Stimulated activated CD4-positive, alpha-beta T cell treated with anti-CD3 and anti-CD28 coated beads, Interleukin-1b, Interleukin-23, amount 100 ng/mL, for 48 hours (primary cell): Measurements from ENCODE around the gene S100PBP.
A peak's percentile ranks its signal among the peaks of the same experiment; 100 is the strongest.

Source experiments
- DNase-seq: peaks from one replicate; pipeline ENCODE4 v3.0.0-alpha.2; 2020

Gene S100PBP

DNA sequence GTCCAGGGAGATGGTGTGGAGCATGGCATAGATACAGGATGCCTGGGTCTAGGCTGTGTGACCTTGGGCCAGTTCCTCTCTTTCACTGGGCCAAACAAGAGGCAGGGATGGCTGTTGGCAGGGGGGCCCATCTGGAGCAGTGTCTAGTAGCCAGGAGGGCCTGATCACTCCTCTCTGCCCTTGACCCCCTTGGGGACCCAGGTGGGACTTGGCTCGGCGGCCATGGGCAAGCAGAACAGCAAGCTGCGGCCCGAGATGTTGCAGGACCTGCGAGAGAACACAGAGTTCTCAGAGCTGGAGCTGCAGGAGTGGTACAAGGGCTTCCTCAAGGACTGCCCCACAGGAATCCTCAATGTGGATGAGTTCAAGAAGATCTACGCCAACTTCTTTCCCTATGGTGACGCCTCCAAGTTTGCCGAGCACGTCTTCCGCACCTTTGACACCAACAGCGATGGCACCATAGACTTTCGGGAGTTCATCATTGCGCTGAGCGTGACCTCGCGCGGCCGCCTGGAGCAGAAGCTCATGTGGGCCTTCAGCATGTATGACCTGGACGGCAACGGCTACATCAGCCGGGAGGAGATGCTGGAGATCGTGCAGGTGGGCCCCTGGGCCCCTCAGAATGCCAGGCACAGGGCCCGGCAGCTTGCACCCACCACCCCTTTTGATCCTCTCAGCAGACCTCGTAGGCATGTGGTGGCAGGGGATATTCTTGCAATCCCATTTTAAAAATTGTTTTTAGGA, 71.4 kb downstream of the S100PBP start:
- DNase-seq: no peak

DNA sequence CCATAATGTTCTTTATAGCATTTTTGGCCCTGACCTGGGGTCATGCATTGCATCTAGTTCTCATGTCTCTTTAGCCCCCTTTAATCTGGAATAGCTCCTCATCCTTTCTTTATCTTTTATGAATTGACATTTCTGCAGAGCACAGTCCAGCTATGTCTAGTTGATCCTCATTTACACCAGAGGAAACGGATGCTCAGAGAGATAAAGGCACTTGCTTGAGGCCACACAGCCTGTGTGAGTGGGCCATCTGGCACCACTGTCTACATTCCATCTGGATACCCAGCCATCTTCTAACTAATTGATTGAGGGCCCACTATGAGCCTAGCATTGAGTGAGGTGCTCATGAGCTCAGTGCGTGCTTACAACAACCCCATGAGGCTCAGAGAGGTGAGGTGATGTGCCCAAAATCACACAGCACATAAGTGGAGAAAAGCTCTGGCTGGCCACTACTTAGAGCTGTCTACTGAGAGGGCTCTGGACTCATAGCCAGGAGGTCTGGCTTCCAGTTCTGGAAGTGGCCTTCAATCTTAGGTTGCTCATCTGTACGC, 72.4 kb downstream of the S100PBP start:
- DNase-seq: no peak

DNA sequence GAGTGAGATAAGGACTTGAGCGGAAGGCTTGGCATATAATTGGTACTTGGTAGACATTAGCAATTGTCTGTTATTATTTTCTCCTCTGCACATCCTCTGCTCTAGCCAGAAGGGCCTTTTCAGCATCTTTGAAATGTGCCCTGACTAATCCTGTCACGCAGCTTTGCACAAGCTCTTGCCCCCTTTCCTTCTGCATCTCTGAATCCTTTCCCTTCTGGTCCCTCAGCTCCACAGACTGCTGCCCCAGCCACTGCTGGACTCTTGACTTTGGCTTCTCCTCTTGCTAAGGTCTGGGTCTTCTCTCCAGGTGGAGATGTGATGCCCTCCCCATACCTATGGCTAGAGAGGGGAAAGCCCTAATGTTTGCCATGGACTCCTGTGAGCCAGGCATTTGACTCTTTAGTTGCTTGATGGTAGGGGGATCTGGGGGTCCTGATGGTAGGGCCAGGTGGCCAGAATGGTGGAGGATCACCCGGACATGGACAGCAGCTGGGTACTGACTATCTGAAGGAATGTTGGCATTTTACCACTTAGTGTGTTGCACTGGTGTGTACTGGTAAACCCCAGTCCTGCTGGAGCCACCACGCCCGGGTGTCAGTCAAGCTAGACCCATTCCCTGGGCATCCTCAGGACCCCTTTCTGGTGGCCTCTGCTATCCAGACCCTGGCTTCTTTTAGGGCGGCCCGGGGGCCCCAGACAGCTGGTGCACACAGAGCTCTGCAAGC, 73.2 kb downstream of the S100PBP start:
- no peak for DNase-seq

DNA sequence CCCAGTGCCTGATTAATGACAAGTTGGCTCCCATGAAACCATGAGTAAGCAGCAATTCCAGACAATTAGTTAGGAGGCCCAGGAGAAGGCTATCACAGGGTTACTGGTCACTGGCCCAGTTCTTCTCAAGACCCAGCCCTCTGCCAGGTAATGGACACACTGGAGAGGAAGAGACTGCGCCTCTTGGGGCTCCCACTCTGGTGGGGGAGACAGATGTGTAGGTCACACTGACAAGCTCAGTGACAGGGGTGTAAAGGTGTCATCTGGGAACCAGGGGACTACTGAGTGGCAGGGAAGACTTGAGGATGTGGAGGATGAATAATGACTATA, 73.8 kb downstream of the S100PBP start:
- DNase-seq: no peak

DNA sequence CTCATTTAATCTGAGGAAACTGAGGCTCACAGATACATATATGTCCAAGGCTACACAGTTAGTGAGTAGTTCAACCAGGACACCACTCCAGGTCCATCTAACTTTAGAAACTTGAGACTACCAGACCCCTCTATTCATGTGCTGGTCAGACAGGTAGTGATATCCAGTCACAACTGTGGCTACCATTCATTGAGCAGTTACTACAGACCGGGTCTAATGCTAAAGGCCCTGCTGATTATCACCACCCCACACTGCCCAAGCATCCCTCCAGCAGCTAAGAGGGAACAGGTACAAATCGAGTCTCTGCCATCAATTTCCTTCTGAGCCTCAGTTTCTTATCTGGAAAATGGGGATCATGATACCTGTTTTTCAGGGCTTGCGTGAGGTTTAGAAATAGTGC, 74.2 kb downstream of the S100PBP start:
- DNase-seq: no peak

DNA sequence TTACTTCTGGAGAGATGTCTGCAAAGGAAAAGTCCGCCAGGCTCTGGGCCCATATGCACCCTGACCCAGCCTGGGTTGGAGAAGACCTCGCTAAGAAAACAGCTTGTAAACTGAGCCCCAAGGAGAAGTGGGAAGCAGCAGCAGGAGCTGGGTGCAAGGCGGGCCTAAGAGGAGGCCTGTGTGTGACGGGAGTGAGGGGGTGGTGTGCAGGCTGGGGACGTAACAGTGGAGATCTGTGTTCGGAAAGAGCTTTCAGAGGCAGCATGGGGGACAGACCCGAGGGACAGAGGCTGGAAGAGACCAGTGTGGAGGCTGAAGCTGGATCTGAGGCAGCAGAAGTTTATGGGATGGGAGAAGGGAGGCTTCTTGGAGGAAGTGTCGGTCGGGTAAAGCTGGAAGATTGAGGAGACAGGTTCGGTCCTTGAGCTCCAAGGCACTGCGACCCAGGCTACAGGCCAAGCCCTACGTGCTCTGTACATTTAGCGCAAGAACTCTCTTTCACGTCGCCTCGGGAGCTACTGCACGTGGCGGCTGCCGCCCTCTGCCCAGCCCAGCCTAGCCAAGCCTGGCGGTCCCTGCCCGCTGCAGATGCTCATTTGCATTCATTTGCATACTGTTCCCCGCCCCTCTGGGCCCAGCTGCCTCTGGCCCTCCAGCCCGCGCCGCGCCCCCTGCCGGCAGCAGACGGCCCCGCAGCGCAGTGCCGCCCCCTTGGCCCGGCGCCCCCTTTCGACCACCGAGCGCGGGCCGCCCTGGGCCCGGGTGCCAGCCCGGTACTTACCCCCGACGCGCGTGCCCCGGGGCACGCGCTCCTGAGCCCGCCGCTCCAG, 75.1 kb downstream of the S100PBP start:
- peak; percentile 57 for DNase-seq

DNA sequence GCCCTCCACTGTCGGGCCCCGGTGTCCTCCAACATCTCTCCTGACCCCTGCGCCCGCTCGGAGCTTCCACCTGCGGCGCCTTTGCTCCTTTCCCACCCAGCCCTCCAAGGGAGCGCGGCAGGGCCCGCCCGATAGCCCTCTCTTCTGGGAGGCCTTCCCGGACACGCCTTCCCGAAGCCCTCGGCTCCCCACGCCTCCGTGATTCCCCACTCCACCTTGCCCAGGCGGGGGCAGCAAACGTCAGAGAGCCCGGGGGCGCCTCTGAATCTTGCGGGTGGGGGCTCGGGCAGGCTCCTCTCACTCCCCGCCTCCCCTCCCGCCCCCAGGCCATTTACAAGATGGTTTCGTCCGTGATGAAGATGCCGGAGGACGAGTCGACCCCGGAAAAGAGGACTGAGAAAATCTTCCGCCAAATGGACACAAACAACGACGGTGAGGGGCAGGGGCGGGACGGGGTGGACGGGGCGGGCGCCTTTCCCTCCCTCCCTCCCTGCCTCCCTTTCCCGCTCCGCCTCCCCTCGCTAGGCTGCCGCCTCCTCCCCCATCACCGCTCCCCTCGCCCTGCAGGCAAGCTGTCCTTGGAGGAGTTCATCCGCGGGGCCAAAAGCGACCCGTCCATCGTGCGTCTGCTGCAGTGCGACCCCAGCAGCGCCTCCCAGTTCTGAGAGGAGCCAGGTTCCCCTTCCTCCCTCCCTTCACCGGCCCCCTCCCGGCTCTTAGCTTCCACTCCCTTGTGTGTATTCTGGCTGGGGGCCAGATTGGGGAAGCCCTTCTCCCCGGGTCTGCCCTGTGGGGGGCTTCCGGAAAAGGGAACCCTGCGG, 76.0 kb downstream of the S100PBP start:
- no peak for DNase-seq

DNA sequence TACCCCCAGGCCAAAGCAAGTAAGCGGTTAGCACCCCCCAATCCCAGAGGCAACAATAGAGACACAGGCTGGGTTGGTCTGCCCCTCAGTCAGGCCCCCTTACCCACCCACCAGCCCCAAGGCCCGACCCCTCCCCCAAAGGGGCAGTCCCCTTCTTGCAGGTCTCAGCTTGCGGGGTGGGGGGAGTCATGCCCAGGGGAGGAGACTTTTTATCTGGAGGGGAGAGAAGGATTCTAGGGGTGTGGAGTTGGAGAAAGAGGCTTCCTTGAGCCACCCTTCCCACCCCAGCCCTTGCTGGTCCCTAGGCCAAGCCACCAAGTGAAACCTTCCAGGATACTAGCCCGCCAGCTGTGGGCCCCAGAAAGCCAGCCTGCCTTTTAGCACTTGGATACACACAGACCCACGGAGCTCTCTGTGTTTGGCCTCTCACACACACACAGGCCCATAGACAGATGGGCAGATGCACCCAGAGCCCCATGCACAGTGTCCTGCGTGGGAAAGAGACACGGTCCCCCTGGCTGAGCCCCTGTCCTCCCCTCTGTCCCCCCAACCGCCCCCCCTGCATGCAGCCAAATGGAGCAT, 76.7 kb downstream of the S100PBP start:
- no peak for DNase-seq

DNA sequence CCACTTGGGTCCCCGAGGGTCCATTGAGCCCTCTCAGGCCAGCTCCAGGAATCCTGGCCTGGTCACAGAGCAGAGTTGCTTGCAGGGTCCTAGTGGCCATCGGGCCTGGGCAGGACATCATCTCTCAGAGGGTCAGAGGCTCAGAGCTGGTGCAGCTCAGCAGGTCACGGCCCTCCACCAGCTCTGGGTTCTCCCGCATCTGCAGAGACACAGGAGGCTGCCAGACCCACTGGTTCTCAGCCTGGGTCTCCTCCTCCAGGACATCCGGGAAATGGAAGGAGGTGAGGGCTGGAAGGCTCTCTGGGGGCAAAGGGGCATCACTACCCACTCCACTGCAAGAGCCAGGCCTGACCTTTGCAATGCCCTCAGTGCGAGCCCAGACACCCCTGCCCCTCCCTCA, 77.2 kb downstream of the S100PBP start:
- no peak for DNase-seq

DNA sequence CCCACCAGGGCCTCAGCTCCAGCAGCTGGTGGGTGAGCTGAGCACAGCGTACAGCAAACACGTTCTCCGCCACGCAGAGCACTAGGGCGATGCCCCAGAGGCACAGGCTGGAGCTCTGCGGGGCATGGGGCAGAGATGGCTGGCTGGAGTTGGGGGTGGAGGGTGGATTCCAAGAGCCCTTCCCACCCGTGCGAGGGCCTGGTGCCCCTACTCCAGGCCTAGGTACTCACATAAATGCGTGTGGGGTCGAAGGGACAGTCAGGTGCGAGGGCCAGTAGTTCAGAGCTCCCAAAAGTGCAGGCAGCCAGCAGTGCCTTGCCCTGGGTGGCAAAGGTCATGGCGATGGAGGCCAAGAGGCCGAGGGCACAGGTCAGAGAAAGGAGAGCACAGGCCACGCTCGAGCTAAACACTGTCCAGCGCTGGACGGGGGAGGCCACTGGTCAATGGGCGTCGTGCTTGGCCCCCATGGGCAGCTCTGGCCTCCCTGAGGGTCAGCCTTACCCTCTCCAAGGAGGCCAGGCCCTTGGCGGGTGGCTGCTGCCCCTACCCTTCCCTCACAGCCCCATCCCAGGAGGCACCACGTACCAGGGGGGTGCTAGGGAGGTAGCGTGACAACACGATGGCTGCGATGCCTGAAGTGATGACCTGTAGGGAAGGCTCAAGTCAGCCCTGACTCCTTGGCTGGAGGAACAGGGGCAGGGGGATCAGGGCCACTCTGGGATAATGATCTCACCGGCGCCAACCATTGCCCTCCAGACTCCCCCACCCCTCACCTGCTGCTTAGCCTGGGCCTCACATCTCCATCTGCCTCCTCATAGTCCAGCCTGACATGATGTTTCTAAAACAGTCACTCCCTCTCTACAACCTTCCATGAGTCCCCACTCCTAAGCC, 78.1 kb downstream of the S100PBP start:
- DNase-seq: no peak

DNA sequence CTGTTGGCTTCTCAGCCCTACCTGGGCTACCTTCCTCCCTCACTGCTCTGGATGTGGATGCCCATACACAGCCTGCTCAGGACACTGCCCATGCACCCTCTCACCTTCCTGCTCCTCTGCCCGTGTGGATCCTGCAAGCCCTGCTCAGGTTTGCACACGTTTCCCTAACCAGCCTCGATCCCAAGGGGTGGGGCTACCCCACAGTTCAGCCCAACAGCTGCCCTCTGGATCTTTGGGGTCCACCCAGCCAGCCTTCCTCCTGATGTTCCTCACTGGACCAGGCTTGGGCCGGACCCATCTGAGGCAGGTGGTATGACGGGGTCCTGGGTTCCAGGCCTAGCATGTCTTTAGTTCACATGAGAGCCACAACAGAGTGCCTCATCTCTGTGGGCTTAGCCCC, 79.0 kb downstream of the S100PBP start:
- no peak for DNase-seq

DNA sequence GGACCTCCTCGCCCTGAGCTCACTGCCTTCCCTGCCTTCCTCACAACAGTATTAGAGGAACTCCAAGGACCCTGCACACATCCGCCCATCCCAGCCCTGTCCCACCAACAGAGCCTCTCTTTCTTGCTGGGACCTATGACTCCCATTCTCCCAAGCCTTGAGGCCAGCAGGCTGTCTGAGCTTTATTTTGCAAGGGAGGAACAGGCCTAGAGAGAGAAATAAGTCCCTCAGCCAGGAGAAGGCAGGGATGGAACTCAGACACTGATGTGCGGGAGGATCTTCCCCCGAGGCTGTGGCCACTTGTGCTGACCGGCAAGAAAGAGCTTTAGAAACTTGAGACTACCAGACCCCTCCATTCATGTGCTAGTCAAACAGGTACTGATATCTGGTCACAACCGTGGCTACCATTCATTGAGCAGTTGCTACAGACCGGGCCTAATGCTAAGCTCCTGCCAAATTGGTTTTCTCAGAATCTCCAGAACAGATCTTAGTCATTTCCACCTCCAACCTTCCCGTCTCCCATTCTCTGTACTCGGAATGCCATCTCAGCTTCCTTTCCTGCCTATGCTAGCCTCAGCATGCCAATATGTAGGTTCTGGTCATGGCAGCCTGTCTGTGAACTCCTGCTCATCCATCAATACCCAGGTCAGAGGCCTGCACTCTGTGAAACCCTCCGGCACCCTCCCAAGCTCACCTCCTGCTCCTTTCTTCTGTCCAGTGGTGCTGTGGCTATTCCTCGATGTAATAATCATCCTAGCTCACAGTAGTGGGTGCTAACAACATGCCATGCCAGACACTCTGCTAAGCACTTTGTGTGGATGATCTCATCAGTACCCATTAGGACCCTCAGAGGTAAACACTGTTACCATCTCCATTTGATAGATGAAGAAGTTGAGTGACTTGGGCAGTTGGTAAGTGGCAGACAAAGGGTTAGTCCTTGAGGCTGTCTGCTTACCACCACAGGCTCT, 79.9 kb downstream of the S100PBP start:
- no peak for DNase-seq

DNA sequence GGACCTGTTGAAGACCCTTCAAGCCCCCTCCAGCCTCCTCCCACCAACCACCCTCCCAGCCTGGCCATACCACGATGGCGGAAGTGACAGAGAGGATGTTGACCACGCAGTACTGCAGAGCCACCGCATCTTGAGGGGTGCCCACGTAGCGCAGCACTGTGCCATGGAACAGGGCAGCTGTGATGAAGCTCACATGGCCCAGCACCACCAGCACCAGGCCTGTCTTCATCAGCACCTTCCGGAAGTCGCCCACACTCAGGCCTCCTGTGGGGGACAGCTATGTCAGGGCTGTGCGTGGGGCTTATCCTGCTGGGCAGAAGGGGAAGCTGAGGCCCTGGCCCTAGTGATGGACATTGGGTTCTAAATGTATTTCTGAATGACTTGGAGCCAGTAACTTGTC, 80.6 kb downstream of the S100PBP start:
- DNase-seq: no peak

DNA sequence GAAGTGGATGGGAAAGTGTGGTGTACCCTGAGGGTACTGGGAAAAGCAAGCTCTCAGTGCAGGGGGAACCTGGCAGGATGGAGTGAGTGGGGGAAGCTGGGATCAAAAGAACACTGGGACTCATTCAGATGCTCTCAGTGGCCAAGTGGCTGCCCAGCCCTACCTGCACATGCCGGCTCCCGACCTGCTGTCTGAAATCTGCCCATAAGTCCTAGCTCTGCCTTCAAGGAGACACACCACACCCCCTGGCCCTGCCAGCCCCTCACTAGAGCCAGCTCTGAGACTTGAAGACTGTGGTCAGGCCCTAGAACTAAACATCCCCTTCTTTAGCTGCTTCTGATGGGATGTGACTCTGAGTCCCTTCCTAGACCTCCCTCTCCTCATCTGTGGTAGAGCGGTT, 81.5 kb downstream of the S100PBP start:
- DNase-seq: no peak

DNA sequence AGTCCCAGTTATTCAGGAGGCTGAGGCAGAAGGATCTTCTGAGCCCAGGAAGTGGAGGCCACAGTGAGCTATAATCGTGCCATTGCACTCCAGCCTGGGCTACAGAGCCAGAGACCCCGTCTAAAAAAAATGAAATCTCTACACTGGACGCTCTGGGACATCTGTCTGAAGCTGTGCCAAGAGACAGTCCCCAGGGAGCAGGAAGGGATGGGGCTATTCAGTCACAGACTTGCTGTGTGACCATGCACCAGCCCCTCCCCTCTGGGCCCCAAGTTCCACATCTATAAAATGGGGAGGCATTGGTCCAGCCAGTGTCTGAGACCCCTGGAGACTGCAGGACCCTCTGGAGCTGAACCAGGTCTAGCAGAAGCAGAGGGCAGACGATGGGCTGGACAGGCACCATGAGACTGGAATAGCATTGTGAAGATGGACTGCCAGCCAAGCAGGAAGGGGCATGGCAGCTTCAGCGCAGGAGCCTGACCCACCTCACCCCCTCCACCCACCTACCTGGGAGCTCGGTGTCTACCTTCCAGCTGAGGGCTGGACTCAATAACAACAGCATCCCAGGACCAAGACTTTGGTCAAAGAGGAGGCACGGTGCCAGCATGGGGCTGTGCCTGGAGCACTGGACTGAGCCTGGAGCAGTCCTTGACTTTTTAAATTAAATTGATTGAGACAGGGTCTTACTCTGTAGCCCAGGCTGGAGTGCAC, 82.3 kb downstream of the S100PBP start:
- no peak for DNase-seq

DNA sequence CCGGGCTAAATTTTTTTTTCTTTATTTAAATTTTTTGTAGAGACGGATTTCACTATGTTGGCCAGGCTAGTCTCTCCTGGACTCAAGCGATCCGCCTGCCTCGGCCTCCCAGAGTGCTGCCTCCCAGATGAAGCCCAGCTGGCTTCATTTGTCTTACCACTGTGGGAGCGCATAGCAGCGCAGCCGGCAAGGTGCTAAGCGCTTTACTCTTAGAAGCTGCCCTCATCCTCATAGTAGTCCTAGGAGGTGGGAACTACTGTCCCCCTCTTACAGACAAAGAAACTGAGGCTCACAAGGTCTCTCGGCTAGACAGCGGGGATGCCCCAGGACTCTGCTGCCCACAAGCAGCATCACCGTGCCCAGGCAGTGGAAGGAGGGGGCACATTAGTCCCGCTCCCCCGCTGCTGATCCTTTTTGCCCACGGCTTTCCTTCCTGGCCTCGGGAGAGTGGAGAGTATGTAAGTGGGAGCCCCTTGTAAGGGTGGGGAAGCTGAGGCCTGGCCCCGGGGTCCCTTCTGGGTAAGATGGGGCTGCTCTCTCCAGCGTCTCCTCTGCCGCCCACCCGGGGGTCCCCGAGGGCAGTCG, 83.0 kb downstream of the S100PBP start:
- no peak for DNase-seq

DNA sequence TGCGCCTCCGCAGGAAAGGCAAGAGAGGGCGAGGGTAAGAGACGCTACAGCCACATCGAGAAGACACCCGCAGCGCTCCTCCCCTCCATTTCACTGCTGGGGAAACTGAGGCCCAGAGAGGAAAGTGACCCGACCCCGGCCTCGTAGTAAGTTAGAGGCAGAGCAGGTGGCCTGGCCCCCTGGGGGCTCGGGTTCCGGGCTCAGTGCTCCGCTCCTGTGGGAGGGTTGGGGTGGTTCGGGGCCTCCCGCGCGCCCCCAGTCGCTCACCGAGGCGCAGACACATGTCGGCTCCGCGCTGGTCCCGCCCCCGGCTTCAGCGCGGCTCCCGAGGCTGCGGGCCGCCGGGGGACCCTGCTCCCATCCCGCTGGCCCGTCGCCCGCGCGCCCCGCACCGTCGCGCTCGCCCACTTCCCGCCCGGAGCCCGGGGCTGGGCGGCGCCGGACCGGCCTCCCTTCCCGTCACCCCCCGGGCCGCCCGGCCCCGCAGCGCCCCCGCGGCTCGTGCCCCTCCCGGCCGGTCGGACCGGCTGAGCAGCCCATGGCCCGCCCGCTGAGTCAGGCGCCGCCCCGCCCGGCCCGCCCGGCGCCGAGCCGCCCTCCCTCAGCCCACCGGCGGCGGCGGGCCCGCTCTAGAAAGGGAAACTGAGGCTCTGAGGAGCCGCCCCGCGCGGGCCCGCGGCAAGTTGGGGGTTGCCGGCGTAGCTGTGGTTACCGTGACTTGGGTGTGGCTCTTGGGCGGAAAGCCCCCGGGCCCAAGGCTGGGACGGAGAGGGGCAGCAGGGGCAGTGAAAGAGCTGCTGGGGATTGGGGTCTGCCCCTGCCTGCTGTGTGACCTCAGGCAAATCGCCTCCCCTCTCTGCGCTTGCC, 83.7 kb downstream of the S100PBP start, which contains the start of gene TMEM54:
TSS of gene TMEM54 (minus strand) at position 434 of the 867 bp plus-strand sequence. CDS start at position 283, 151 bp downstream.
- DNase-seq: no peak
